HepG2 (cell line): Measurements from ENCODE around the gene DROSHA. TPM values are rescaled to one million over a fixed set of nuclear protein-coding genes. Genes with fewer than 3 reads are reported as not detected.

ENCODE experiments used
- ATAC-seq: fragments of 200-7000 bp; cut with Tn5 transposase; 3 replicates; pipeline ENCODE4 v1.9.1; 2020; ENCODE audit warnings: mild to moderate bottlenecking, moderate library complexity
- BruUV-seq: library from RNA; stranded (reverse); fragments of 400-500 nt; replicated peaks from 2 replicates; lab custom pipeline; 2021; lab: Mats Ljungman, UMichigan
- CTCF ChIA-PET: fragments of 300-600 bp; formaldehyde crosslinking; extraction: SDS; loops from one replicate; lab custom pipeline; 2021; ENCODE audit warnings: low total read pairs, inconsistent platforms, low intra/inter-chr PET ratio; lab: Yijun Ruan, JAX
- POLR2A ChIA-PET: fragments of 350-600 bp; sonication (Branson Sonifier 250); formaldehyde crosslinking; loops from one replicate; lab custom pipeline; 2020; ENCODE audit warnings: antibody characterized with exemption, inconsistent platforms; lab: Yijun Ruan, JAX
- DNase-seq: peaks from one replicate; pipeline ENCODE4 v3.0.0-alpha.2; 2015; ENCODE audit warnings: low spot score
- FAIRE-seq: peaks from 3 replicates; lab custom pipeline; 2011; peaks lifted over from hg19 to GRCh38; lab: Jason Lieb, UNC
- H2AFZ ChIP-seq: one replicate; pipeline ENCODE4 v1.6.1; 2011; ENCODE audit warnings: low read length, inconsistent platforms
- H3K27ac ChIP-seq: fragments of 300-600 bp; 3 replicates; pipeline ENCODE4 v1.8.0; 2011; ENCODE audit warnings: mixed run types, mild to moderate bottlenecking, mixed read lengths, low read length, inconsistent platforms; ENCODE audit not compliant: insufficient read depth; ENCODE audit errors: extremely low read length
- H3K27me3 ChIP-seq, 2 experiments: fragments of 200-600 bp in 1 of 2; 2 replicates in 1 of 2; 3 replicates in 1 of 2; pipeline versions ENCODE4 v1.6.0 to v1.8.0; 2011; ENCODE audit warnings: low read length in 2 of 2, mild to moderate bottlenecking in 2 of 2, moderate library complexity in 2 of 2, inconsistent platforms in 1 of 2; ENCODE audit not compliant: insufficient read depth in 2 of 2, control insufficient read depth in 1 of 2
- H3K36me3 ChIP-seq, 2 experiments: fragments of 200-600 bp in 1 of 2; replicated peaks in 1 of 2; 2 replicates in 1 of 2; 3 replicates in 1 of 2; pipeline versions ENCODE4 v1.5.1 to v1.8.0; 2011; ENCODE audit warnings: low read length in 2 of 2, inconsistent platforms in 1 of 2; ENCODE audit not compliant: insufficient read depth in 2 of 2, control insufficient read depth in 1 of 2
- H3K4me1 ChIP-seq: 2 replicates; pipeline ENCODE4 v1.5.1; 2012; ENCODE audit warnings: low read length, inconsistent platforms; ENCODE audit not compliant: insufficient read depth
- H3K4me2 ChIP-seq: 2 replicates; pipeline ENCODE4 v1.6.0; 2011; ENCODE audit warnings: low read depth, low read length, inconsistent platforms
- H3K4me3 ChIP-seq, 3 experiments: fragments of 200-600 bp in 1 of 3; sonication (generic), shearing (Covaris generic) in 1 of 3; replicated peaks in 1 of 3; 2 replicates each; pipeline ENCODE4 v1.5.1; 2011 to 2016; ENCODE audit warnings: low read length in 3 of 3, inconsistent platforms in 2 of 3, low read depth in 2 of 3, mild to moderate bottlenecking in 2 of 3, control low read depth in 1 of 3, mixed read lengths in 1 of 3; ENCODE audit not compliant: insufficient read depth in 1 of 3
- H3K79me2 ChIP-seq: one replicate; pipeline ENCODE4 v1.6.1; 2011; ENCODE audit warnings: low read length, inconsistent platforms; ENCODE audit not compliant: insufficient read depth
- H3K9ac ChIP-seq: 2 replicates; pipeline ENCODE4 v1.6.0; 2011; ENCODE audit warnings: mild to moderate bottlenecking, low read depth, low read length, inconsistent platforms; ENCODE audit not compliant: insufficient read depth
- H3K9me3 ChIP-seq: 2 replicates; pipeline ENCODE4 v1.5.1; 2012; ENCODE audit warnings: mild to moderate bottlenecking, low read length
- H4K20me1 ChIP-seq: 2 replicates; pipeline ENCODE4 v1.6.0; 2011; ENCODE audit warnings: inconsistent platforms, mild to moderate bottlenecking, low read length, moderate library complexity; ENCODE audit not compliant: insufficient read depth
- ATM ChIP-seq: fragments of 450-650 bp; IDR thresholded peaks from 2 replicates; pipeline ENCODE4 v1.7.1; 2017; ENCODE audit warnings: mild to moderate bottlenecking, borderline replicate concordance
- HMGA1 ChIP-seq: sonication (generic); formaldehyde crosslinking; conservative IDR thresholded peaks from 2 replicates; pipeline ENCODE4 v1.4.0; 2020; ENCODE audit warnings: missing genetic modification reagents
- NCOA2 ChIP-seq: sonication (generic); formaldehyde crosslinking; IDR thresholded peaks from 2 replicates; pipeline ENCODE4 v1.8.0; 2022; ENCODE audit warnings: inconsistent platforms
- RBAK ChIP-seq: sonication (generic); formaldehyde crosslinking; IDR thresholded peaks from 2 replicates; pipeline ENCODE4 v1.5.1; 2020; ENCODE audit warnings: mild to moderate bottlenecking, missing genetic modification reagents
- REPIN1 ChIP-seq: sonication (generic); formaldehyde crosslinking; IDR thresholded peaks from 2 replicates; pipeline ENCODE4 v1.8.0; 2022; ENCODE audit warnings: missing genetic modification reagents, low read depth, mild to moderate bottlenecking, borderline replicate concordance
- SMARCE1 ChIP-seq: fragments of 450-650 bp; IDR thresholded peaks from 2 replicates; pipeline ENCODE4 v1.6.1; 2017; ENCODE audit warnings: borderline replicate concordance
- TBL1XR1 ChIP-seq: fragments of 150-350 bp; IDR thresholded peaks from 2 replicates; pipeline ENCODE4 v1.6.1; 2014; ENCODE audit warnings: borderline replicate concordance, low read length; ENCODE audit not compliant: partially characterized antibody
- TBP ChIP-seq: sonication (generic); formaldehyde crosslinking; IDR thresholded peaks from 2 replicates; pipeline ENCODE4 v1.5.0; 2020; ENCODE audit warnings: missing genetic modification reagents
- ZBED4 ChIP-seq: sonication (generic); formaldehyde crosslinking; IDR thresholded peaks from 2 replicates; pipeline ENCODE4 v1.4.0; 2020; ENCODE audit warnings: missing genetic modification reagents, borderline replicate concordance
- ZNF263 ChIP-seq: sonication (generic); formaldehyde crosslinking; IDR thresholded peaks from 2 replicates; pipeline ENCODE4 v1.4.0; 2020; ENCODE audit warnings: missing genetic modification reagents
- ZNF460 ChIP-seq: sonication (generic); formaldehyde crosslinking; IDR thresholded peaks from 2 replicates; pipeline ENCODE4 v1.5.1; 2020; ENCODE audit warnings: missing genetic modification reagents, mild to moderate bottlenecking, borderline replicate concordance
- ZNF782 ChIP-seq: sonication (generic); formaldehyde crosslinking; IDR thresholded peaks from 2 replicates; pipeline ENCODE4 v1.4.0; 2020; ENCODE audit warnings: missing genetic modification reagents, mild to moderate bottlenecking, borderline replicate concordance
- WGBS: methylation state at CpG from one replicate; pipeline ENCODE4 v1.1.6; 2017; ENCODE audit warnings: low lambda C conversion rate; 5-methylcytosine and 5-hydroxymethylcytosine counted together
- in situ Hi-C: cut with HindIII; loops from 2 replicates; pipeline ENCODE4 v1.10.0; 2017; ENCODE audit warnings: low pct_unique_long_range_greater_than_20kb; ENCODE audit not compliant: extremely low pct_ligation_motif_present
- intact Hi-C: fragments of 100-400 bp; cut with micrococcal nuclease; formaldehyde crosslinking; loops from one replicate; pipeline ENCODE4 v1.10.0; 2022; ENCODE audit not compliant: unreplicated experiment
- polyA plus RNA-seq, 8 experiments: library from polyadenylated mRNA; depleted of rRNA in 3 of 8; stranded (reverse) in 7 of 8; unstranded in 1 of 8; fragments of >200 nt; fragmentation: Illumina TruSeq in 4 of 8; extraction: Trizol in 4 of 8; gene quantifications; 2 replicates each; pipeline versions ENCODE4 v1.2.1 to v1.2.3, GENCODE V29; 2011 to 2016; ENCODE audit warnings: low read depth in 4 of 8, missing spikeins in 1 of 8, mixed read lengths in 1 of 8; ENCODE audit not compliant: insufficient read depth in 1 of 8
- total RNA-seq, 5 experiments: library from RNA; depleted of rRNA; stranded (reverse); fragments of >200 nt; fragmentation: Illumina TruSeq; extraction: Trizol; gene quantifications; 2 replicates each; pipeline ENCODE4 v1.2.3, GENCODE V29; 2016; ENCODE audit warnings: low read depth in 1 of 5
- TF ChIP-seq, protein P1 (sequence below): sonication (generic); formaldehyde crosslinking; conservative IDR thresholded peaks from 2 replicates; pipeline ENCODE4 v1.4.0; 2020; ENCODE audit warnings: missing genetic modification reagents
- TF ChIP-seq, protein P2 (sequence below): sonication (generic); formaldehyde crosslinking; IDR thresholded peaks from 2 replicates; pipeline ENCODE4 v1.4.0; 2020; ENCODE audit warnings: missing genetic modification reagents; ENCODE audit errors: not compliant biosample characterization

Gene DROSHA
- total and polyA plus RNA-seq, 2 of the 13 experiments (the other 11 are each of a cell fraction or from before 2014, with no cell fraction given) = 22.3 to 29.4 TPM

GRCh38 chr5:31407921-31408693 lies 123.8 kb downstream of the DROSHA start:
- ATAC-seq (no peak), FAIRE-seq (no peak), DNase-seq (no peak)
- Histone ChIP-seq H2AFZ (no peak overlapping the region), H3K9me3 (no peaks in the 10 kb centered on the region), H3K27ac (no peak overlapping the region), H3K27me3 (no peaks in the 10 kb centered on the region), H3K36me3 (peaks cover 8 to 52% of the 10 kb centered on the region in 2 experiments; a peak in 4 of 5 replicates), H3K9ac (no peak overlapping the region), H3K79me2 (no peaks in the 10 kb centered on the region), H3K4me1 (no peaks in the 10 kb centered on the region), H4K20me1 (no peaks in the 10 kb centered on the region), H3K4me3 (no peak overlapping the region), H3K4me2 (no peak overlapping the region)
- WGBS = 93% methylated on average over 4 of the region's 4 CpGs
- ChIA-PET CTCF (no interaction called here), POLR2A (no interaction called here)
- BruUV-seq = no TSS peak
- in situ Hi-C loops = no loop called here
- intact Hi-C loops = no loop called here
- TF ChIP-seq RBAK (CRISPR knock-in tag) (no peak), ZNF263 (CRISPR knock-in tag) (no peak), REPIN1 (no peak), NCOA2 (CRISPR knock-in tag) (no peak), TBL1XR1 (no peak), HMGA1 (CRISPR knock-in tag) (no peak), ZNF460 (CRISPR knock-in tag) (no peak), SMARCE1 (no peak), TBP (CRISPR knock-in tag) (no peak), ZBED4 (CRISPR knock-in tag) (no peak), ZNF782 (CRISPR knock-in tag) (no peak), ATM (no peak)
- TF ChIP-seq, protein P1, sequence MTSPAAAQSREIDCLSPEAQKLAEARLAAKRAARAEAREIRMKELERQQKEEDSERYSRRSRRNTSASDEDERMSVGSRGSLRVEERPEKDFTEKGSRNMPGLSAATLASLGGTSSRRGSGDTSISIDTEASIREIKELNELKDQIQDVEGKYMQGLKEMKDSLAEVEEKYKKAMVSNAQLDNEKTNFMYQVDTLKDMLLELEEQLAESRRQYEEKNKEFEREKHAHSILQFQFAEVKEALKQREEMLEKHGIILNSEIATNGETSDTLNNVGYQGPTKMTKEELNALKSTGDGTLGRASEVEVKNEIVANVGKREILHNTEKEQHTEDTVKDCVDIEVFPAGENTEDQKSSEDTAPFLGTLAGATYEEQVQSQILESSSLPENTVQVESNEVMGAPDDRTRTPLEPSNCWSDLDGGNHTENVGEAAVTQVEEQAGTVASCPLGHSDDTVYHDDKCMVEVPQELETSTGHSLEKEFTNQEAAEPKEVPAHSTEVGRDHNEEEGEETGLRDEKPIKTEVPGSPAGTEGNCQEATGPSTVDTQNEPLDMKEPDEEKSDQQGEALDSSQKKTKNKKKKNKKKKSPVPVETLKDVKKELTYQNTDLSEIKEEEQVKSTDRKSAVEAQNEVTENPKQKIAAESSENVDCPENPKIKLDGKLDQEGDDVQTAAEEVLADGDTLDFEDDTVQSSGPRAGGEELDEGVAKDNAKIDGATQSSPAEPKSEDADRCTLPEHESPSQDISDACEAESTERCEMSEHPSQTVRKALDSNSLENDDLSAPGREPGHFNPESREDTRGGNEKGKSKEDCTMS = no peak
- TF ChIP-seq, protein P2, sequence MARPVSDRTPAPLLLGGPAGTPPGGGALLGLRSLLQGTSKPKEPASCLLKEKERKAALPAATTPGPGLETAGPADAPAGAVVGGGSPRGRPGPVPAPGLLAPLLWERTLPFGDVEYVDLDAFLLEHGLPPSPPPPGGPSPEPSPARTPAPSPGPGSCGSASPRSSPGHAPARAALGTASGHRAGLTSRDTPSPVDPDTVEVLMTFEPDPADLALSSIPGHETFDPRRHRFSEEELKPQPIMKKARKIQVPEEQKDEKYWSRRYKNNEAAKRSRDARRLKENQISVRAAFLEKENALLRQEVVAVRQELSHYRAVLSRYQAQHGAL = no peak
